Head of caudate nucleus (tissue), 42 donors: Measurements from ENCODE around the gene SPINT2.

Experiments used
- DNase-seq, 42 donors: peaks; one replicate each; pipeline versions ENCODE4 v3.0.0 to v3.0.0-alpha.2; 2020 to 2021; ENCODE audit warnings: mixed read lengths in 7 of 42
- intact Hi-C: fragments of 100-400 bp; cut with DNase I; formaldehyde crosslinking; loops from one replicate; pipeline ENCODE4 v1.15.0; 2022

SPINT2 gene

GRCh38 chr19:38283271-38283670, 18.9 kb downstream of the SPINT2 start:
- no peak for DNase-seq
- intact Hi-C loops, result no loop called here

DNA sequence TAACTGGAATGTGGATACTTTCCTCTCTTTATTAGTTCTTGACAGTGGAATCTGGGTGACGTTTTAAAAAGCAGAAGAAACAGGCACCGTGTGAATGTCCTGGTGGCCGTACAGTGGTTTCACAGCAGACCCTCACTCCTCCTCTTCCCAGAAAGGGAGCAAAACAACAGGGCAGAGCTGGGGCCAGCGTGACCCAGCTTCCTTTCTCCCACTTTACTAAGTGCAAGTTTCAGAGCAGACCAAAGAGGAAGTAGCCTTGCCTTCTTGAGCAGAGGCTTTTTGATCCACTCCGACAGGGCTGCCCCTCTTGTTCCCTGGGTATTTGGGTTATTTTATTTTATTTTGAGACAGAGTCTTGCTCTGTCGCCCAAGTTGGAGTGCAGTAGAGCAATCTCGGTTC, 20.0 kb downstream of the SPINT2 start:
- peak in 9 of 42 donors; percentile 9 to 48 (median 27) for DNase-seq
- intact Hi-C loops, result no loop called here

DNA sequence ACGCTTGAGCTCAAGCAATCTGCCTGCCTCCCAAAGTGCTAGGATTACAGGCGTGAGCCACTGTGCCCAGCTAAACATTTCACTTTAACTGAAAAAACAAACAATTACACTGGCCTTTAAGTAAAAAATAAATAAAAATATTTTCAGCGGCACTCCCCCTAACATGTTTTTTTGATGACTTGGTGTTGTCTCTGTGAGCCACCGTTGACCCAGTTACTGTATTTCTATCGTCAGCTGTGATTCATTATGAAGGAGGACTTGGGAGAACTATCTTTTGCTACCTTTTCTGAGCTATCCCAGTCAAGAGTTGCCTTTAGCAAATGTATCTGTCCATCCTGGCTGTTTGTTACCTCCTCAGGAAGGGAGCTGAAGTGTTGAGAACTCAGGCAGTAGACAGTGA, 21.2 kb downstream of the SPINT2 start:
- DNase-seq, result no peak
- intact Hi-C loops, result no loop called here

DNA sequence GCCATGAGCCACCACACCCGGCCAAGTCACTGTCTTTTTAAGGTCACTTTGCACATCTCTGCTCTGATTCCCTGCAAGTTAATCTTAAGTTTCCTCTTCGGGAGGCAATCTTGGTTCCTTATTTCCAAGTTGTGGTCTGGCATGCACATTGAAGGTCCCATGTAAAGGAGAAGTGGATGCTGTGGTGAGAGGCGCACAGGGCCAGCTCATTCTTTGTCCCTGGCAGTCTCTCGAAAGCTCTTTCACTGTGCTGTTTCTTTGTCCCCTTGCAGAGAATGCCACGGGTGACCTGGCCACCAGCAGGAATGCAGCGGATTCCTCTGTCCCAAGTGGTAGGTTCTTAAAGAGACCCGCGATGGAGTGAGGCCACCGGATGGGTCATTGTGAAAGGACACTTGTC, 23.2 kb downstream of the SPINT2 start:
- intact Hi-C loops, result no loop called here
- DNase-seq, result peak in 10 of 42 donors; percentile 13 to 40 (median 28)

DNA sequence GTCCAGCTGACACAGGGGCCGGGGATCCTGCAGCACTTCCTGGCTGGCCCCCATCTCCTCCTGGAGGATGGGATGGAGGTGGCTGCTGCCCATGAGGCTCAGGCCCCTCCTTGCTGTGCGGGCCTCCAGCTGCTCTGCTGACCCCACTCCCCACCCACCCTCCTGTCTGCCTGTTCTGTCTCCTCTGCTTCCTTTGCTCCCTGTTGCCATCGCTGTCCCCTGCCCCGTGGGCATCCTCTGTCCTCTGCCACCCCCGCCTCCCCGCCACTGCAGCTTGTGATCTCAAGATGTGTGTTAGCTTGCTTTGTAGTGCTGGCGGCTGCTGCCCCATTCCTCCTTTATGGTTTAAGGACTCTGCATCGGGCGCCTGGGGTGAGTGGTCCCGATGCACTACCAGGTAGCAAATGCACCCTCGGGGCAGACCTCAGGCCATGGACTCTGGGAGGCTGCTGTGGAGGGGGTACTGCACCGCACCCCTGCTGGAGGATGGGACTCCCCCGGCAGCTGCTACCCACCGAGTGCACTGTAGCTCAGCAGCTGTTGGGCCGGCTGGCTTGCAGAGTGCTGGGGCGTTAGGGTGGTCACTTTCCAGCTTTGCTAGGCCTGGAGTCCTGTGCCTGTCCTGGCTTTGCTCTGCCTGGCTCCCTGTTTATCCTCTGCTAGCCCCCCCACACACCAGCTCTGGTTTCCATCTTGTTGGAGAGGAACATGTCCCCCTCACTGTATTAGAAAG, 23.9 kb downstream of the SPINT2 start:
- DNase-seq, result no peak
- intact Hi-C loops, result no loop called here

DNA sequence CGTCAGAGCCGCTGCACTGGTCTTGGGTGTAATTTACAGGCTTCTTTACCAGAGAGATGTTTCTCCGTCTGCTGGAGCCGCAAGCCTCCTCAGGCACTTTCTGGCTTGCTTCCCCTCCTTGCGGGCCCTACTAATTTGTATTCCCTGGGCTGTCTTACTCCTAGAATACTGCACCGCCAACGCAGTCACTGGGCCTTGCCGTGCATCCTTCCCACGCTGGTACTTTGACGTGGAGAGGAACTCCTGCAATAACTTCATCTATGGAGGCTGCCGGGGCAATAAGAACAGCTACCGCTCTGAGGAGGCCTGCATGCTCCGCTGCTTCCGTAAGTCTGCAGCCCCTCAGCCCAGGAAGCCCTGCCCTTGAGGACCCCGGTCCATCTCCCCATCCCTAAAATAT, 25.6 kb downstream of the SPINT2 start:
- DNase-seq, result peak in 33 of 42 donors; percentile 19 to 81 (median 56)
- intact Hi-C loops, result no loop called here

GRCh38 chr19:38290631-38291147, 26.3 kb downstream of the SPINT2 start:
- no peak for DNase-seq
- intact Hi-C loops, result no loop called here

- no peak for DNase-seq
- intact Hi-C loops, result no loop called here
Observed at GRCh38 chr19:38291855-38292254, 27.5 kb downstream of the SPINT2 start.

- intact Hi-C loops, result no loop called here
- DNase-seq, result no peak
Observed at GRCh38 chr19:38293281-38293680, 28.9 kb downstream of the SPINT2 start.

DNA sequence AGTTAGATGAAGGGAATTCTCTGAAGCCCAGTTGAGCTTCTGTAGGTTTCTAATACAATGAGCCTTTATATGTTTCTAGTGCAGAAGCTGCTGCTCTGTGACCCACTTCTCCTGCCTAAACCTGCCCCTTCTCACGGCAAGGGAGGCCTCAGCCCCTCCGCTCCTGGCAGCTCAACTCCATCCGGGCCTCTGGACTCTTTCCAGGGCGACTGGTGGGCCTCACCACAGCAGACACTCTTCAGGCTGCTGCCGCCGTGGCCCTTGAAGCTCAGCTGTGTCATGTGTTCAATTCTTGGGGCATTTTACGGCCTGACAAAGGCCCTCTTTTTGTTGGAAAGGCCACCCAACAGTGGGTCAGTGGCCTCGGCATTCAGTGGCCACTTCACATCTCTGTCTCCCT, 29.7 kb downstream of the SPINT2 start:
- intact Hi-C loops, result no loop called here
- DNase-seq, result peak in 28 of 42 donors; percentile 8 to 63 (median 40)

DNA sequence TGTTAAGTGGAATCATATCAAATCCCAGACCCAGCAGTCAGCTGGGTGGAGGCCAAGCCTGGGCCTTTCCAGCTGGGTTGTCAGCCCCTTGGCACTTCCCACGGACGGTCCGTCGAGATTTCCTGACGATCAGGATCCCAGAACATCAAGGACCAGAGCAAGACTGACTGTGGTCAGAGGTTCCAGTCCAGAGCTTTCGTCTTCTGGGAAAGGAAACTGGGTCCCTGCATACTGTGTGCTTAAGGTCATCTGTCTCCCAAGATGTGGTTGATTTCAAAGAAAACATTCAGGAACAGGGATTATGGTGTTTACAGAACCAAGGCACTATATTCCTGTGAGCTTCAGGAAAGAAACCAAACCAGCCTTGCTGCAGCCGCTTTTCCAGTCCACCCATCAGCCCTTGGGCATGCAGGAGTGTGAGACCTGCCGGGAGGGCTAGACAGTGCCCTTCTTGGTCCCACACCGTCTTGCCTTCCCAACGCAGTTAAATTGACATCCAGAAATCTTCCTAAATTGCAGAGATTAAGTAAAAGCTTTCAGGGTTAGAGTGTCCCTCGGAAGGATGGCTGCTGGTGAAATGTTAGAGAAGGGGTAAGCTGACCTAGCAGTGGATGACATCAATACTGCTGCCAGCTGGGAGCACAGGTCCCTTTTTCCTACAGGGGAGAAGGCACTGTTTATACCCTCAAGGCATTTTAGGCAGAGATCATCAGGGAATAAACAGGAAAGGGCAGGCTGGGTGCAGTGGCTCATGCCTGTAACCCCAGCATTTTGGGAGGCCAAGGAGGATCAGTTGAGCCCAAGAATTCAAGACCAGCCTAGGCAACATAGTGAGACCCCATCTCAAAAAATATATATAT, 34.7 kb downstream of the SPINT2 start:
- intact Hi-C loops, result no loop called here
- no peak for DNase-seq

DNA sequence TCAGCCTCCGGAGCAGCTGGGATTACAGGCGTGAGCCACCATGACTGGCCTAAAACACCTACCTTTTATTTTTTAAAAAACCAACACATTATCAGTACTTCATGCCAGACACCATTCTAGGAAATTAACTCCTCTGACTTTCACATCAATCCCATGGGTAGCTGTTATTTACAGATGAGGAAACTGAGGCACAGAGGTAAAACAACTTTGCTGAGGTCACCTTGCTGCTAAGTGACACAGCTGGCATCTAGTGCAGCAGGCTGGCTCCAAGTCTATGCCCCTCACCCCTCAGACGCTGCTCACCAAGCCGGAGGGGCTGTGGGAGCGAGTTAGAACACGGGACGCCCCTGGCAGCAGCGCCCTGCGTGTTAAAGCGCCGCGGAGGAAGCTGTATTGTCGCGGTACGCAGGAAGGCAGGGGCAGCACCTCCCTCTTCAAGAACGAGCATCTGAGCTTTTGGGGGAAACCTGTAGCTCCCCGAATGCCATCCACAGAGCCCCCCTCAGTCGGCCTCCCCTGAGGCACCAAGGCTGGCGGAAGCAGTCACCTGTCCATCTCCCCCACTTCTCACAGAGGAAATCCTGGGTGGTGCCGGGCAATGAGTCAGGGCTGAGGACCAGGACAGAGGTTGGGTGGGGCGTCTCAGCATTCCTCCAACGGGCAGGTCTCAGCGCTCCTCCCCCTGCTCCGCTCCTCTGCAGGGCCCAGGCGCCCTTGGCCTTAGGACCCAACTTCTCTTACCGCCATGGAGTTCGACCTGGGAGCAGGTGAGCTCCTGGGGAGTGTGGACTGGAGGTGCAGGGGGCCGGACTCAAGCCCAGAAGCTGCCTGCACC, 39.4 kb downstream of the SPINT2 start, which contains the start of gene C19orf33:
Gene C19orf33 (plus strand): TSS at position 735 of the 835 bp plus-strand sequence. CDS start 11 bp downstream, at position 746.
- DNase-seq, result no peak

DNA sequence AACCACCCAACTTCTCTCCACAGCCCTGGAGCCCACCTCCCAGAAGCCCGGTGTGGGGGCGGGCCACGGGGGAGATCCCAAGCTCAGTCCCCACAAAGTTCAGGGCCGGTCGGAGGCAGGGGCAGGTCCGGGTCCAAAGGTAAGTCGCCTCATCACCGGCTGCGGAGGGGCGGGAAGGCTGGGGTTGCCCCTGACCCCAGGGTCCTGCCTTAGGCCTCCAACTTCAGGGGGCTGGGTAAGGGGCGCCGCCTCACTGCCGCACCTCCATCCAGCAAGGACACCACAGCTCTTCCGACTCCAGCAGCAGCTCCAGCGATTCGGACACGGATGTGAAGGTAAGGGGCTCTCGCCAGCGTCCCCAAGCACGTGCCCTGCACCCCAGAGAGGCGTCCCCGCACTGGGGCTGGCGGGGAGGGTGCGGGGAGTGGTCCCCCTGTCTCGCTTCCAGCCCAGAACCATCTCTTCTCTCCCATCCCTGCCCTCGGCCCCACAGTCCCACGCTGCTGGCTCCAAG, 40.0 kb downstream of the SPINT2 start:
- intact Hi-C loops, result no loop called here
- no peak for DNase-seq

More for the DNA sequence above, 39.4 kb downstream of the SPINT2 start, which contains the start of gene C19orf33:
- intact Hi-C loops, result no loop called here

DNA sequence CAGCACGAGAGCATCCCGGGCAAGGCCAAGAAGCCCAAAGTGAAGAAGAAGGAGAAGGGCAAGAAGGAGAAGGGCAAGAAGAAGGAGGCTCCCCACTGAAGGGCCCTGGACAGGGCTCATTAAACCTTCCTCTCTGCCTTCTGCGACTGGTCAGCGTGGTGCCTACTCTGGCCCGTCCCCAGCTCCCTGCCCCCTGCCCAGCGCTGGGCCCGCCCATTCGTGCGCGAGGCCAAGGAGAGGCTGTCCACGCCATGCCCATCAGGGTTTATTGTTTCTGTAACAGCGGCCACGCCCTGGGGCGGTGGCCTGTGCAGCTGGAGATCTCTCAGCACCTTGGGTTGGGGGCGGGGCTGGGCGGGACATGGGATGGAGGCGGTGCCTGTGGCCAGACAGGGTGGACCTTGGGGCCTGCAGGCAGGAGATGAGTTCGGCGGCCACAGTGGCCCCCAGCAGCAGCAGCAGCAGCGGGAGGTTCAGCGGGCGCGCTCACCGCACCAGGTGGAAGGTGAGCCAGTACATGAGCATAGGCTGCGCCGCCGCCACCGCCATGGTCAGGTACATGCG, 40.6 kb downstream of the SPINT2 start:
- DNase-seq, result no peak
- intact Hi-C loops, result no loop called here

- no peak for DNase-seq
- intact Hi-C loops, result no loop called here
Observed at GRCh38 chr19:38306236-38306635, 41.9 kb downstream of the SPINT2 start.

DNA sequence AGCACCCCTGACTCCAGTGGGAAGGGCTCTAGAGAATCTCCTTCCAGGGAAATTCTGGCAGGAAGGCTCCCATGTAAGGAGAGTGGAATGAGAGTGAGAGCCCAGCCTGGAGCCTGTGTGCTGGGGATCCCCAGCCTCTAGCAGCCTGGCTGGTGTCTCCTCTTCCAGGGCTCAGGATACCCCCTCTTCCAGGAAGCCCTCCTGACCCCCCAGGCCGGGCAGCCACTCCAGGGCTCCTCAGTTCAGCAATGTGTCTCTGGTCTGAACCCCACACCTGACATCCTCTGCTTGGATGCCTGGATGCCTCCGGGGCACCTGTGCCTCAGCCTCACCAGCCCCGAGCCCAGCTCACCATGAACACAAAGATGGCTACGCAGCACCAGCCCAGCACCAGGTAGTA, 42.7 kb downstream of the SPINT2 start:
- intact Hi-C loops, result no loop called here
- no peak for DNase-seq

- intact Hi-C loops, result no loop called here
- DNase-seq, result no peak
Observed at GRCh38 chr19:38307597-38307996, 43.2 kb downstream of the SPINT2 start.

DNA sequence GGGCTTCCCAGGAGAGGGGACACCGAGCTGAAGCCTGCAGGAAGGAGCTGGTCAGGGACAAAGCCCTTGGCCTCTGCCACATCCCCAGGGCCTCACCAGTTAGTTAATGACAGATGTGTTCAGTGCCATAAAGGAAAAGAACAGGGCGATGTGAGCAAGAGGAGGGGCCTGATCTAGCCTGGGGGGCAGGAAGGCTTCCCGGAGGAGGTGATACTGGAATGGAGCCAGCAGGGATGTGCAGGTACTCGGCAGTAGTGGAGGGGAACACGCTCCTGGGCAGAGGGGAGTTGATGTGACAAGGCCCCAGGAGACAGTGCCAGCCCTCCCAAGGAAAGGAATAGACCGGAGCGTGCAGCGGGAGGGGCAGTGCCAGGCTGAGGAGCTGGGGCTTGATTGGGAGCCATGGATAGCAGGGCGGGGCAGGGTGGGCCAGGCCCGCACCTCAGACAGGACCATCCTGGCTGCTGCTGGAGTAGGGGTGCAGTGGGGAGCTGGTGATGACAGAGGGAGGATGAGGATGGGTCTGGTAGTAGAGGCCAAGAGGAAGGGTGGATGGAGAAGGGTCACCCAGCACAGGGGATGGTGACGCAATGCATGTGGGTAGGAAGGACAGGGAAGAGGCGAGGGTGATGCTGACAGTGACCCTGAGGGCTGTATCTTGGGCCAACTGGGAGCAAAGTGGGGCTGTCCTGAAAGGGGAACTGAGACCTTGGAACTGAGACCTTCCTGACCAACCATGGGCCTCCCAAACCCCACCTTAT, 43.8 kb downstream of the SPINT2 start:
- intact Hi-C loops, result no loop called here
- no peak for DNase-seq
